SK-N-MC (cell line): ENCODE results near the gene ING3.

Experiments used
- EZH2 ChIP-seq: fragments of 200-600 bp; sonication (generic); IDR thresholded peaks from one replicate; pipeline ENCODE4 v1.6.1; 2017; ENCODE audit warnings: antibody characterized with exemption
- FOXP2 ChIP-seq: optimal IDR thresholded peaks from 2 replicates; pipeline ENCODE3; 2011; ENCODE audit warnings: mild to moderate bottlenecking, moderate library complexity; ENCODE audit not compliant: insufficient read depth; ENCODE audit errors: extremely low read length, control extremely low read depth
- POLR2AphosphoS5 ChIP-seq: IDR thresholded peaks from 2 replicates; pipeline ENCODE4 v1.6.1; 2012; ENCODE audit warnings: mild to moderate bottlenecking, low read depth, low read length, borderline replicate concordance

- TF ChIP-seq EZH2 (no peak), FOXP2 (no peak), POLR2AphosphoS5 (no peak)
Observed at GRCh38 chr7:120931243-120931642, 19.3 kb upstream of the ING3 start.
